Rectal smooth muscle tissue (tissue), 1 donor: ENCODE measurements around the gene EFEMP1.

Experiments
- H3K27ac ChIP-seq: one replicate; pipeline ENCODE4 v1.7.0; 2013; ENCODE audit warnings: low read depth, low read length, inconsistent platforms
- H3K27me3 ChIP-seq: one replicate; pipeline ENCODE4 v1.7.0; 2013; ENCODE audit warnings: low read length; ENCODE audit not compliant: control insufficient read depth, insufficient read depth
- H3K36me3 ChIP-seq: one replicate; pipeline ENCODE4 v1.7.0; 2013; ENCODE audit warnings: low read length; ENCODE audit not compliant: control insufficient read depth, insufficient read depth
- H3K4me1 ChIP-seq: one replicate; pipeline ENCODE4 v1.7.0; 2013; ENCODE audit warnings: low read length; ENCODE audit not compliant: control insufficient read depth, insufficient read depth
- H3K4me3 ChIP-seq: one replicate; pipeline ENCODE4 v1.7.0; 2013; ENCODE audit warnings: low read length
- H3K9ac ChIP-seq: one replicate; pipeline ENCODE4 v1.7.0; 2013; ENCODE audit warnings: low read length

The EFEMP1 gene

DNA sequence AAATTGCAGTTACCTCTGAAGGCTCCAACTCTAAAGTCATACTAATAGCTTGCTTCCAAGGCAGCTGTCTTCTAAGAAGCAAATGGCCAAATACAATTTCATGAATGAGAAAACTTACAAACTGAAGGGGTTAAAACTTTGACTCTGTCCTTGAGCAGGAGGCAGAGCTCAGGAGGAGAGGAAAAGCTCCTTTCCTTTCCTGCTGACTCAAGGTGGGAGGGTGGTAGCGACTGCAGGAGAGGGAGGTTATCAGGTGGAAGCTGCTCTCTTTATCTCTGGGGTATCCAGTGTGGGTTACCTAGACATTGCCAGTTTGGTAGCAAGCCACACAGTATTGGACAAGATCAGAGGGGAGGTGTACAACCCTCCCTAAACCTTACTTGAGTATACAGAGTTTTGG lies 2.7 kb upstream of the EFEMP1 start:
- H3K36me3 ChIP-seq = no peaks in the 10 kb centered on the region
- no peak overlapping the region for H3K27ac ChIP-seq
- no peak overlapping the region for H3K9ac ChIP-seq
- no peaks in the 10 kb centered on the region for H3K4me1 ChIP-seq
- H3K27me3 ChIP-seq = no peaks in the 10 kb centered on the region
- H3K4me3 ChIP-seq = no peak overlapping the region

DNA sequence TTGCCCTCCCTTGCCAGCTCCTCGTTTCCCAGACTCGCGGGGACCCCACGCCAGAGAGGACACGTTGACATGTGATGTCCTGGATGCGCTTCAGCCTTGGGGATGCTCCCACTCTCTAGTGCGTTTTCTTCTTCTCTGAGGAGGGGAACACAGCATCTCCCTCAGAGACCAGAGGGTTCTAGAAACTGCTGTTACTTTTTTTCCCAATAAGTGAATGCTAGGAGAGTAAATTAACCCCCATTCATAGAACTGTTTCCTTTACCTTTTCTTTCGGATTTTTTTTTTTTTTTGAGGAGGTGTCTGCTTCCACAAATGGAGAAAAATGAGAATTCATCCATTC lies 370 bp upstream of the EFEMP1 start:
- Histone ChIP-seq H3K9ac (no peak overlapping the region), H3K36me3 (no peaks in the 10 kb centered on the region), H3K4me1 (no peaks in the 10 kb centered on the region), H3K4me3 (peak overlapping the region; percentile 64), H3K27me3 (no peaks in the 10 kb centered on the region), H3K27ac (no peak overlapping the region)

DNA sequence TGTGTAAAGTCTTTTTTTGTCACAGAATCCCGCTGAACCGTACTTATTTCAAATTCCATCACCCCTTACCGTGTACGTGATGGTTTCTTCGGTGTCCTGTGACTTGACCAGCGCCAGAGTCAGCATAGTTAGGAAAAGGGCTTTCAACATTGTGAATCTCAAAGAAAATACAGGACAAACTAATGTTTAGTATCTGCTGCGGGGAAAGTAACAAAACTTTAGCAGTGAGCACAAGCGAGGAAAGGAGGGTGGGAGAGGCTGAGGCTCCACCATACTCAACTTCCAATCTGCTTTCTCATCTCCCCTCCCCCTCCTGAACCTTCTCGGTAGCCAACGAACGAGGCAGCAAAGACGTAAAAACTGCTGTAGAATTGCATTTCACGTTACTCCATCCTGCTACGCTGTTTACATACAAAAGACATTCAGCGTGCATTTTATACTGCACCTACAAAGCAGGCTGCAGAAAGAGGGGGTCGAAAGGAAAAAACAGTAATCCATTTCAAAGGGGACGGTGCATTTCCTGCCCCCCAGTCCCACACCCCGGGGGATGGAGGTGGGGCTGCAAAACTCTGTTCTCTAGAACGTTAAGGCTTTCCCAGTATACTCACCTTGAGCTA lies 1.2 kb downstream of the EFEMP1 start:
- Histone ChIP-seq H3K27me3 (no peaks in the 10 kb centered on the region), H3K36me3 (no peaks in the 10 kb centered on the region), H3K9ac (no peak overlapping the region), H3K4me1 (no peaks in the 10 kb centered on the region), H3K27ac (no peak overlapping the region), H3K4me3 (peak overlapping the region; percentile 64)

GRCh38 chr2:55919574-55919973 lies 4.0 kb downstream of the EFEMP1 start:
- Histone ChIP-seq H3K9ac (no peak overlapping the region), H3K27me3 (no peaks in the 10 kb centered on the region), H3K27ac (no peak overlapping the region), H3K4me1 (no peaks in the 10 kb centered on the region), H3K36me3 (no peaks in the 10 kb centered on the region), H3K4me3 (no peak overlapping the region)

DNA sequence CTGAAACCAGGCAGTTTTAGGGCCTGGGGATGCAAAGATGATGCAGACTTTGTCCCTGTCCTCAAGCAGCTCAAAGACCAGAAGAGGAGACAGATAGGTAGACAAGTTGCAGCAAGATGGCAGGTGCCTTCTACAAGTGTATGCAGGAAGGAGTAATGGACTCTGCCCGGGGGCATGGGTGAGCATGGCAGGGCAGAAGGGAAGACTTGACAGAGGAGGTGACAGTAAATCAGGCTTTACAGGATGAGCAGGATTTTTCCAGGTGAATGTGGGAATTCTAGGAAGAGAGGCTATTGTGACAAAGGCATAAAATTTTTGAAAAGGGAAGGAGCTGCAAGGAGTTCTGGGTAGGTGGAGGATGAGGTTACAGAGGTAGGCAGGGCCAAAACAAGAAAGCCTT lies 4.7 kb downstream of the EFEMP1 start:
- Histone ChIP-seq H3K36me3 (no peaks in the 10 kb centered on the region), H3K4me3 (no peak overlapping the region)

GRCh38 chr2:55917713-55918390 lies 5.7 kb downstream of the EFEMP1 start:
- Histone ChIP-seq H3K9ac (no peak overlapping the region), H3K36me3 (no peaks in the 10 kb centered on the region), H3K4me1 (no peaks in the 10 kb centered on the region), H3K4me3 (no peak overlapping the region), H3K27me3 (no peaks in the 10 kb centered on the region), H3K27ac (no peak overlapping the region)

More for the DNA sequence above, 4.7 kb downstream of the EFEMP1 start:
- Histone ChIP-seq H3K27ac (no peak overlapping the region), H3K9ac (no peak overlapping the region), H3K4me1 (no peaks in the 10 kb centered on the region), H3K27me3 (no peaks in the 10 kb centered on the region)

GRCh38 chr2:55917117-55917516 lies 6.5 kb downstream of the EFEMP1 start:
- H3K9ac ChIP-seq = no peak overlapping the region
- no peaks in the 10 kb centered on the region for H3K27me3 ChIP-seq
- H3K27ac ChIP-seq = no peak overlapping the region
- H3K4me3 ChIP-seq = no peak overlapping the region
- H3K4me1 ChIP-seq = no peaks in the 10 kb centered on the region
- H3K36me3 ChIP-seq = no peaks in the 10 kb centered on the region

GRCh38 chr2:55916473-55917049 lies 7.0 kb downstream of the EFEMP1 start:
- H3K27ac ChIP-seq = no peak overlapping the region
- no peaks in the 10 kb centered on the region for H3K4me1 ChIP-seq
- no peak overlapping the region for H3K9ac ChIP-seq
- no peak overlapping the region for H3K4me3 ChIP-seq
- H3K27me3 ChIP-seq = no peaks in the 10 kb centered on the region
- no peaks in the 10 kb centered on the region for H3K36me3 ChIP-seq

- Histone ChIP-seq H3K4me1 (no peaks in the 10 kb centered on the region), H3K4me3 (no peak overlapping the region), H3K9ac (no peak overlapping the region), H3K27ac (no peak overlapping the region), H3K27me3 (no peaks in the 10 kb centered on the region), H3K36me3 (no peaks in the 10 kb centered on the region)
Observed at GRCh38 chr2:55914786-55915185, 8.8 kb downstream of the EFEMP1 start.

GRCh38 chr2:55912926-55913325 lies 10.7 kb downstream of the EFEMP1 start:
- Histone ChIP-seq H3K9ac (no peak overlapping the region), H3K36me3 (no peaks in the 10 kb centered on the region), H3K27me3 (no peaks in the 10 kb centered on the region), H3K27ac (no peak overlapping the region), H3K4me1 (no peaks in the 10 kb centered on the region), H3K4me3 (no peak overlapping the region)

DNA sequence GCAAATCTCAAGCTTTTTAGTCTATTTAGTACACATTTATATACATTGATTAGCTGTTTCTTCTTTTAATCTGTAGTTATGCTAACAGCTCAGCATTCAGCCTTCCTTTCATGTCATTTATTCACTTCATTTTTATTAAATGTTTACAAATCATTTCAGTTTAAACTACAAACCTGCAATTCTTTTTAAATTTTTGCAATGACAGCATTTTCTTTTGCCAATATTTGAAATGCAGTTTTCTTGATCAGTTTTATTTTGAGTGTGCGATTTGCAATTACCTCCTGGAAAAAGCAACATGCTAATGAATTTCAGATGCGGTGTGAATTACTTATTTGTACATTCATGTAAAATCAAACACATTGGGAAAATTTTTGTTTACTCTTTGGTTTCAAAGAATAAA lies 13.5 kb downstream of the EFEMP1 start:
- Histone ChIP-seq H3K27me3 (no peaks in the 10 kb centered on the region), H3K9ac (no peak overlapping the region), H3K36me3 (no peaks in the 10 kb centered on the region), H3K4me1 (no peaks in the 10 kb centered on the region), H3K4me3 (no peak overlapping the region), H3K27ac (no peak overlapping the region)

DNA sequence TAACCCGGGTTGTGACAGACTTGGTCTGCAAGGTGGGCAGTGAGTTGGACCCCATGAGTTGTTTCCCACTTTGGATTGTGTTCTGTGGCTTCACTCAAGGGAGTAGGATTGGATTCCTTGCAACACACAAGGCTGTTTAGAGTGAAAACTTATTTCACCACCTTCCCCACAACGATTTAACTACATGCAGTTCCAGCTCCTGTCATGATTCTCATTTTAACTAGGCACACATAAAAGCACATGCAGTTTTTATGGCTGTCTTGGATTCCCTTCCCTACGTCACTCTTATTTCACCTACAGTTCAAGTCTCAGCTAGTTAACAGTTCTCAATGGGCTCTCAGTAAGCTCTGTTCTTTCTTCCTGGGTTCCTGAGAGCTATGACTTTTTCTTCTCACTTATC lies 15.9 kb downstream of the EFEMP1 start:
- Histone ChIP-seq H3K4me3 (no peak overlapping the region), H3K27me3 (no peaks in the 10 kb centered on the region), H3K9ac (no peak overlapping the region), H3K27ac (no peak overlapping the region), H3K36me3 (no peaks in the 10 kb centered on the region), H3K4me1 (no peaks in the 10 kb centered on the region)

DNA sequence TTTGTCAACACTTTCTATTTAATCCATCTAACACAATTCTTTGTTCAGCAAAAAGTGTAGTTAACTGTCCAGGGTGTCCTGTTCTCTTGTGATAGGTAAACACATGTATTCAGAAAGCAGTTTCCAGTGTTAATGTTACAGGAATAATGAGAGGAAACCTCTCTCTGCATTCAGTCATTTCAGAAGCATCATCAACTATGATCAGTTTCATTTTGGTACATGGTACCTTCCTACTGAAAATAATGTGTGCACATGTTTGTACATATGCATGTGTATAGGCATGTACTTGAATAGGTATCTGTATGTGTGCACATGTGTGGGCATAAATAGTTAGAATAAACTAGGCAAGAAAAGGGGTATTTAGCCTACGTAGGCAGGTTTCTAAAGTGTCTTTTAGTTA lies 16.6 kb downstream of the EFEMP1 start:
- H3K36me3 ChIP-seq = no peaks in the 10 kb centered on the region
- no peaks in the 10 kb centered on the region for H3K27me3 ChIP-seq
- no peaks in the 10 kb centered on the region for H3K4me1 ChIP-seq
- no peak overlapping the region for H3K27ac ChIP-seq
- no peak overlapping the region for H3K9ac ChIP-seq
- no peak overlapping the region for H3K4me3 ChIP-seq
